ENCODE data around the gene DESI2. TPM values are rescaled to one million over a fixed set of nuclear protein-coding genes. Genes with fewer than 3 reads are reported as not detected.

The DESI2 gene
- total RNA-seq, 1 experiment from 2014 or later: 53.9 TPM

DNA sequence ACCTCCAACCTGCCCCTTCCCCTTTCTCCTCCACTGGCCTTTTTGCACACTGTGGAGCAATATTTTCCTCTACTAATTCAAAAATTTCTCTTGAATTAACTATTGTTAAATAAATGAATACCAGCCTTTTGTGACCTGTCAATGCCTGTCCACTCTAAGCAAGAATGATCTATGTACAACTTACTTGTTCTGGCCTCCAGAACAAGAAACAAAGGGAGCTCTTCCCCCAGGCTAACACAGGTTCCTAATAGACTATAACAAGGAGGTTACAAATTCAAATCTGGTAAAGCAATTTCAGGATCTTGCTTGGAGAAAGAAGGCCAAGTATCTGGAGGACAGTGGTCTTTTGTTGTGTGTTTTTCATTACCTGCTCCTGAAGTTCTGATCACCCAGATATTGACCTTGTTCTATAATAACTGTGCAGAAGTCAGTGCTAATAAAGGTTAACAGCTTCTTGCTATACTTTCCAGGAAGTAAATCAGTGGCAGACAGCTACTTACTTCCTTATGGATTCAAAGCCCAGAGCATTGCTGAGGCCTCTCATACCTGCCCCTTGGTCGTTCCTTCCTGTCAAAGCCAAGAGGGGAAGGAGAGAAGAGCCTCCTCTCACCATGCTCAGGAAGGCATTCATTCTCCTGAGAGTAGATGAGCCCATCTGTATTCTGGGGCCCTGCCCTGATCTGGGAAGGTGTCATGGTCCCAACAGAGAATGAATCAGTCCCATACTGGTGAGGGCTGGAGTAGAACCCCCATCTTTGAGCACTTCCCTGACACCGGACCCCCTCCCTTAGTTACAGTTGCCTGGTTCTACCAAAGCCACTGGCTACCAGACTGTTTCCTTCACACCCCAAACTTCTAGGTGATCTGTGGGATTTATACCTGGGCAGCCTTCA, 56.8 kb downstream of the DESI2 start:
- in situ Hi-C loops (cut with HindIII; ENCODE audit: low pct_unique_long_range_greater_than_20kb, low sequenced_read_pairs) (no loop called here), intact Hi-C loops (cut with micrococcal nuclease; ENCODE audit: unreplicated experiment) (no loop called here)
- ChIA-PET CTCF (no interaction called here), POLR2A (no interaction called here)
- Histone ChIP-seq H3K4me1 (ENCODE audit: control insufficient read depth, insufficient read depth, low read length) (no peaks in the 10 kb centered on the region), H3K36me3 (ENCODE audit: control insufficient read depth, insufficient read depth, low read length) (peaks cover 6% of the 10 kb centered on the region; the same call in 1 of the 2 replicates), H3K4me3 (ENCODE audit: low read depth in 2 of 2, low read length in 2 of 2) (no peak overlapping the region), H3K27me3 (ENCODE audit: control insufficient read depth, insufficient read depth, low read length) (no peaks in the 10 kb centered on the region), H3K9me3 (ENCODE audit: control insufficient read depth, insufficient read depth, low read depth, low read length) (no peaks in the 10 kb centered on the region), H3K27ac (ENCODE audit: low read length) (no peak overlapping the region)
- no peak for DNase-seq (ENCODE audit: low read depth, low spot score)
- BruUV-seq (replicated peaks): no TSS peak
- ATAC-seq: no peak
- TF ChIP-seq, protein P1, sequence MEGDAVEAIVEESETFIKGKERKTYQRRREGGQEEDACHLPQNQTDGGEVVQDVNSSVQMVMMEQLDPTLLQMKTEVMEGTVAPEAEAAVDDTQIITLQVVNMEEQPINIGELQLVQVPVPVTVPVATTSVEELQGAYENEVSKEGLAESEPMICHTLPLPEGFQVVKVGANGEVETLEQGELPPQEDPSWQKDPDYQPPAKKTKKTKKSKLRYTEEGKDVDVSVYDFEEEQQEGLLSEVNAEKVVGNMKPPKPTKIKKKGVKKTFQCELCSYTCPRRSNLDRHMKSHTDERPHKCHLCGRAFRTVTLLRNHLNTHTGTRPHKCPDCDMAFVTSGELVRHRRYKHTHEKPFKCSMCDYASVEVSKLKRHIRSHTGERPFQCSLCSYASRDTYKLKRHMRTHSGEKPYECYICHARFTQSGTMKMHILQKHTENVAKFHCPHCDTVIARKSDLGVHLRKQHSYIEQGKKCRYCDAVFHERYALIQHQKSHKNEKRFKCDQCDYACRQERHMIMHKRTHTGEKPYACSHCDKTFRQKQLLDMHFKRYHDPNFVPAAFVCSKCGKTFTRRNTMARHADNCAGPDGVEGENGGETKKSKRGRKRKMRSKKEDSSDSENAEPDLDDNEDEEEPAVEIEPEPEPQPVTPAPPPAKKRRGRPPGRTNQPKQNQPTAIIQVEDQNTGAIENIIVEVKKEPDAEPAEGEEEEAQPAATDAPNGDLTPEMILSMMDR (IDR thresholded peaks at IDR 0.05): no peak
- TF ChIP-seq, protein P2, sequence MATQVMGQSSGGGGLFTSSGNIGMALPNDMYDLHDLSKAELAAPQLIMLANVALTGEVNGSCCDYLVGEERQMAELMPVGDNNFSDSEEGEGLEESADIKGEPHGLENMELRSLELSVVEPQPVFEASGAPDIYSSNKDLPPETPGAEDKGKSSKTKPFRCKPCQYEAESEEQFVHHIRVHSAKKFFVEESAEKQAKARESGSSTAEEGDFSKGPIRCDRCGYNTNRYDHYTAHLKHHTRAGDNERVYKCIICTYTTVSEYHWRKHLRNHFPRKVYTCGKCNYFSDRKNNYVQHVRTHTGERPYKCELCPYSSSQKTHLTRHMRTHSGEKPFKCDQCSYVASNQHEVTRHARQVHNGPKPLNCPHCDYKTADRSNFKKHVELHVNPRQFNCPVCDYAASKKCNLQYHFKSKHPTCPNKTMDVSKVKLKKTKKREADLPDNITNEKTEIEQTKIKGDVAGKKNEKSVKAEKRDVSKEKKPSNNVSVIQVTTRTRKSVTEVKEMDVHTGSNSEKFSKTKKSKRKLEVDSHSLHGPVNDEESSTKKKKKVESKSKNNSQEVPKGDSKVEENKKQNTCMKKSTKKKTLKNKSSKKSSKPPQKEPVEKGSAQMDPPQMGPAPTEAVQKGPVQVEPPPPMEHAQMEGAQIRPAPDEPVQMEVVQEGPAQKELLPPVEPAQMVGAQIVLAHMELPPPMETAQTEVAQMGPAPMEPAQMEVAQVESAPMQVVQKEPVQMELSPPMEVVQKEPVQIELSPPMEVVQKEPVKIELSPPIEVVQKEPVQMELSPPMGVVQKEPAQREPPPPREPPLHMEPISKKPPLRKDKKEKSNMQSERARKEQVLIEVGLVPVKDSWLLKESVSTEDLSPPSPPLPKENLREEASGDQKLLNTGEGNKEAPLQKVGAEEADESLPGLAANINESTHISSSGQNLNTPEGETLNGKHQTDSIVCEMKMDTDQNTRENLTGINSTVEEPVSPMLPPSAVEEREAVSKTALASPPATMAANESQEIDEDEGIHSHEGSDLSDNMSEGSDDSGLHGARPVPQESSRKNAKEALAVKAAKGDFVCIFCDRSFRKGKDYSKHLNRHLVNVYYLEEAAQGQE (IDR thresholded peaks at IDR 0.05; ENCODE audit: insufficient read depth in 1 of 2, low read depth in 2 of 2, low read length in 1 of 2): no peak
- TF ChIP-seq POLR2AphosphoS5 (IDR thresholded peaks at IDR 0.05; ENCODE audit: low read depth, low read length) (no peak), SIN3A (IDR thresholded peaks at IDR 0.05; ENCODE audit: borderline replicate concordance, insufficient read depth, low read depth, low read length) (no peak), TCF7L2 (IDR thresholded peaks at IDR 0.05; ENCODE audit: low read depth, low read length) (no peak)

DNA sequence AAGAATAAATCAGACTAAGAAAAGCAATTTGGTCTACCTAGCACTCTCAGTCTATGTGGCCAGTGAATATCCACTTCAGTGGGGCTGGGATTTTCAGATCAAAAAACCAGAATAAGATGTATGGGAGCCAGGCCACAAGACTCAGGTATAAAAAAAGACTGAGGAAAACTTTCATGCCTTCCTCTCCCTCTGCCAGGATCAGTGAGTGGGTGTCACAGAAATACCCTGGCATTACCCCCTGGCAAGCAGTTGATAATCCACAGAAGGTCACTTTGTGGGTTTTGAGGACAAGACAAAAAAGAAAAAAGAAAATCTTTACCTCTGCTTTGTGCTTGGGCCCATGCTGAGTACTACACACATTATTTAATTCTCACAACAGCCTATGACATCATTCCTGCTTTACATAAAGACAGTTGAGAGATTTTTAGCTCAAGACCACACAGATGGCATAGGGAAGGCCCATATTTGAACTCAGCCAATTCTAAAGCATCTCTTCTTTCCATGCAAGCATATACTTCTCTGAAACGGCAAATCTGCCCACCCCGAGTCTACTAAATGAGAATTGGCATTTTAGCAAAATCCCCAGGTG, 57.6 kb downstream of the DESI2 start:
- Histone ChIP-seq H3K27me3 (ENCODE audit: control insufficient read depth, insufficient read depth, low read length) (no peaks in the 10 kb centered on the region), H3K4me3 (ENCODE audit: low read depth in 2 of 2, low read length in 2 of 2) (no peak overlapping the region), H3K36me3 (ENCODE audit: control insufficient read depth, insufficient read depth, low read length) (peaks cover 6% of the 10 kb centered on the region; the same call in 1 of the 2 replicates), H3K4me1 (ENCODE audit: control insufficient read depth, insufficient read depth, low read length) (no peaks in the 10 kb centered on the region), H3K9me3 (ENCODE audit: control insufficient read depth, insufficient read depth, low read depth, low read length) (no peaks in the 10 kb centered on the region), H3K27ac (ENCODE audit: low read length) (no peak overlapping the region)
- BruUV-seq (replicated peaks): no TSS peak
- ChIA-PET POLR2A (no interaction called here), CTCF (no interaction called here)
- no peak for ATAC-seq
- DNase-seq (ENCODE audit: low read depth, low spot score): no peak
- TF ChIP-seq, protein P1 (IDR thresholded peaks at IDR 0.05): no peak
- 0 out of 2 replicates have a peak, but pooled peaks have one; percentile 31 for TF ChIP-seq POLR2AphosphoS5 (IDR thresholded peaks at IDR 0.05; ENCODE audit: low read depth, low read length)
- in situ Hi-C loops (cut with HindIII; ENCODE audit: low pct_unique_long_range_greater_than_20kb, low sequenced_read_pairs) (no loop called here), intact Hi-C loops (cut with micrococcal nuclease; ENCODE audit: unreplicated experiment) (no loop called here)

All from Panc1 (cell line).